GM21619 (cell line): ENCODE data around the gene SMARCC1.

ENCODE experiments used
- ATAC-seq: cut with Tn5 transposase; IDR thresholded peaks from one replicate; pipeline ENCODE4 v1.9.1; 2021; ENCODE audit not compliant: unreplicated experiment

The SMARCC1 gene

DNA sequence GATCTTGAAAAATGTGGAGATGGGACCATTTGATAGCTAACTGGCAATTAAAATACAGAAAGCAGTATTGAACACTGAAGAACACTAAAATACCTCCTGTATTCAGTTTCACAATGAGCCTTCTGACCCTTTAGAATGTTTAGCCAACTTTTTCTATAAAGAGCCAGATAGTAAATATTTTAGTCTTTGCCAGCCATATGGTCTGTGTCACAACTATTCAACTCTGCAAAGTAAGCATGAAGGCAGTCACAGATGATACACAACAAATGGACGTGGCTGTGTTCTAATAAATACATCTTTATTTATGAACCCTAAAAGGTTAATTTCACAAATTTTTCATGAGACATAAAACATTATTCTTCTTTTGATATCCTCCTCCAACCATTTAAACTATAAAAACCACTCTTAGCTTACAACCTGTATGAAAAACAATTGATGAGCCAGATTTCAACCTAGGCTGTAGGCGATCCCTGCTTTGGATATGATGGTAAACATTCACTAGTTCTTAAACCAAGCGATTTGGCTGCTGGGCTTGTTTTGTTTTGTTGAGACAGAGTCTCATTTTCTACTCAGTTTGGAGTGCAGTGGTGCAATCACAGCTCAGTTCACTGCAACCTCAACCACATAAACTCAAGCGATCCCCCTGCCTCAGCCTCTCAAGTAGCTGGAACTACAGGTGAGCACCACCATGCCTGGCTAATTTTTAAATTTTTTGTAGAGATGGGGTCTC lies 189.5 kb downstream of the SMARCC1 start:
- no peak for ATAC-seq

DNA sequence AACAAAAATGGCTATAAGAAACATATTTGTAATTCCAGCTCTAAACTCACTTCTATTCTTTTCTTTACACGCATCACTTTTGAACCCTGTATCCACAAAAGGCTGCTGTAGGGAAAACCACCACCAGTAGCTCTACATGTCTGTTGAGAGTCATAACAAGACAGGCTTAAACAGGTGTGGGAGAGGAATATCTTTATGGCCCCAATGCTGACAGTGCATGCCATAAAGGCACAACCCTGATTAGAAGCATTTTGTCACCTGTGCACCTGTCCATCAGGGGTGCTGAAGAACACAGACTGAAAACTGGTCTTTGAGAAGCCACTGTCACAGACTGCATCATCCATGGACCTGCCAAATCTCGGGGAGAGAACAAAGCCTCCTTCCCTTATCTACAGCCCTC lies 191.5 kb downstream of the SMARCC1 start:
- no peak for ATAC-seq

DNA sequence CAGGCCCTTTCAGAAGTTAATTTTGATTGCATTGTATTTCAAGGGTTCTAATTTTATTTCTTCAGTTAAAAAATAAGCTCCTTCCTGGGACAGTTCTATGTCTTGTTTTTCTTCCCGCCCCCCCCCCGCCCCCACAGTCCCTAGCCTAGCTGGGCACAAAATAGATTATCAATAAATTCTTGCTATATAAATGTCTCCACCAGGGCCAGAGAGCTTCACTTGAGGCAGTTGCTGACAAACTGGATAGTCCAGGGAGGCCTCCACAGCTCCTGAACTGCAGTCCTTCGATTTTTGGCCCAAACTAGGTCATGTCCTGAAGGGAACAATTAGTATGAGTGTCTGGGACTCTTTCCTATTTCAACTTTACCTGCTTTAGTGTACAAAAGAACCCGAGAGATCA lies 193.1 kb downstream of the SMARCC1 start:
- no peak for ATAC-seq

DNA sequence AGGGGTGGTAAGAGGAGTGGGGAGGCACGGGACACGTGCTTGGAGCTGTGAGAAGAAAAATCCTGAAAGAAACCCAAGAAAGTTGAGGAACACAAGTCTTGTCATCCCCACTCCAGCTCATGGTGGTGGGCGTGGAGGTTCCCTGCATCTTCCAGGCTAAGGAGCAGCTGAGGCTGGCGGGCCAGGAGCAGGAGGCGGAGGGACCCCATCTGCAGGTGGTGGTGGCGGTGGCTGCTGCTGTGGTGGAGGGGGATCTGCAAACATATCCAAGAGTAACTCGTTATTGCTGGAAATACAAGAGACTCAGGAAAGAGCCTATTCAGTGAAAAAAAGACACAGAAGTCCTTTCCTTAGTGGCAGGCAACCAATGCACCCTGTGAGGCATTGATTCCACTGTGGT lies 193.6 kb downstream of the SMARCC1 start:
- no peak for ATAC-seq

DNA sequence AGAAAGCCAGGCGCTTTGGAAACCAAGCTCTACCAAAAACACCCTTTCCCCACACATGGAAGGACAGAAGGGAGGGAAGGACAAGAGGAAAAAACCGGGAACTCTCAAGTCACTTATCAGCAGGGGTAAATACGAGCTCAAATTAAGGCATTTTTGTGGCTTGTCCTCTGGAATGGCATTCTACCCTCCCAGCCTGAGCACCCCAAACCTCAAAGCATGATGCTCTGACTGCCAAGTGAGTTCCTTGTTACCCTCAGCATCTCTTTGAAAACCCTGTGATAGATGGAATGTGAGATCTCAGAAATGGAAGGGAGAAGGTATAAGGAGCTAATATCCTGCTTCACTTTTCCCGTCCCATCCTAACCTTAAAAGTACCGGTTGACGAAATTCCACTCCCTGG lies 194.9 kb downstream of the SMARCC1 start:
- no peak for ATAC-seq

DNA sequence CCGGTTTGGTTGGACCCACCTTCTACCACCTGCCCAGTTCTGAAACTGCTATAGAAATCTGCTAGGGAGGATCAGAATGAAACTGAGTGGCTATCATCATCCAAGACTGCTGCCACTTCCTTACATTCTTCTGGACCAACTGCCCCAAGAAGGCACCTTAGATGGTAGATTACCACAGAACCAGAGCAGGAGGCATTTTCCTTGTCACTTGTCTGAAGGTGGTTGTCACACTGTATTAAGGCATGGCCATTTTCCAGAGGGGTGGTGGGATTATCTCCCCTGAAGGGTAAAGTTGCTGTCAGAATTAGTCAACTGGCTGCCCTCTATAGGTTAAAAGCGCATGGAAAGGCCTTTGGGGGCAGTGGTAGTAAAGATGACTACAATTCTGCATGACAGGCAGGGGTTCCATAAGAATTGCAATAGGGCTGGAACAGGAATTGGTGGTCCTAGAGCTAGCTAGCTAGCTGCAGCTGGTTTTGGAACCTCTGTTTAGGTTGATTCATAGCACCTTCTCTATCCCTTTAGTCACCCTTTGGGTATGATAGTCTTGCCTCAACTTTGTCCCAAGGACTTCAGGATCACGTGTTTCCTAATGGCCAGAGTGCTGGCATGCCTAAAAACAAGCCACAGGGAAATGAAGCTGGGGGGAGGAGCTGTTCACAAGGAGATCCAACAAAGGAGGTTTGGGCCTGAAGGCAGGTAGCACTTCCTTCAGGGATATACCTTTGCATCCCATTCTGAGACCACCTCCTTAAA lies 198.2 kb downstream of the SMARCC1 start:
- ATAC-seq = no peak

DNA sequence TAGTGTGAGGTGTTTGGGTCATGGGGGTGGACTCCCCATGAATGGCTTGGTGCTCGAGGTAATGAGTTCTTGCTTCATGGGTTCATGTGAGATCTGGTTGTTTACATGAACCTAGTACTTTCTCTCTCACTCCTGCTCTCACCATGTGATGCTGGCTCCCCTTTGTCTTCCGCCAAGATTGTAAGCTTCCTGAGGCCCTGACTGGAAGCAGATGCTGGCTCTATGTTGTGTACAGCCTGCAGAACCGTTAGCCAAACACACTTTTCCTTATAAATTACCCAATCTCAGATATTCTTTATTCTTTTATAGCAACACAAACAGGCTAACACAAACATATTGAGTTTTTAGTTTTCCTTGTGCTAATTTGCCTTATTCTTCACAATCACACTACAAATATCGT lies 199.9 kb downstream of the SMARCC1 start:
- no peak for ATAC-seq

DNA sequence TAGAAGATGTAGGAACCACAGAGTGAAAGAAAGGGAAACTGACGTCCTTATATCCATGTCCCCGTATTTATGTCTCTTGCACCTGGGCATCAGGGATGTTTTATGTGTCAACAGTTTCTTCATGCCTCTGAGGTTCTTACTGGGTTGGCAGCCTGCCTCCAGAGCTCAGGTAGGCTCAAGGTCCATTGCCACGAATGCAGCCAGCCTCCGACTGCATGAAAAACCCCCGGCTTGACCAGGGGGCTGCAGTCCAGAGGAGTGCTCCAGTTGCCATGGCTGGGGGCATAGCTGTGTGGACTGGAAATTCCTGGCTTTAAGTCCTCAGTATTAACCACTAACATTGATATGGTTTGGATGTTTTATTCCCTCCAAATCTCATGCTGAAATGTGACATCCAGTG lies 200.3 kb downstream of the SMARCC1 start:
- no peak for ATAC-seq

DNA sequence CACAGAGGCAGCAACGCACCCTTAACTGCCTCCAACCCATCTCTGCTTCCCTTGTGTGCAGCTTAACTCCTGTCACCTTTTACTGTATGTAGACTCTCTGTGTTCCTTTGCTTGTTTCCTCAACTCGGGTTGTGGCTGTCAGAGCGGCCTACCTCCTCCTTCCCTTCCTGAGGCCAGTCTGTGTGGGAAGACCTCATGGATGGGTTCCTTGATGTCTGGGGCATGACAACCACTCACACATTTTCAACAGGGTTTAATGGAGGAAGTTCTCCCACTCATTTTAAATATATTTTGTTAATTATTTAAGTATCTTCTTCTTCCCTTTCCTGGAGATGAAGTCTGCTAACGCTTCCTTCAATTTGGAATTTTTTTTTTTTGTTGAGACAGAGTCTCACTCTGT lies 201.2 kb downstream of the SMARCC1 start:
- no peak for ATAC-seq

DNA sequence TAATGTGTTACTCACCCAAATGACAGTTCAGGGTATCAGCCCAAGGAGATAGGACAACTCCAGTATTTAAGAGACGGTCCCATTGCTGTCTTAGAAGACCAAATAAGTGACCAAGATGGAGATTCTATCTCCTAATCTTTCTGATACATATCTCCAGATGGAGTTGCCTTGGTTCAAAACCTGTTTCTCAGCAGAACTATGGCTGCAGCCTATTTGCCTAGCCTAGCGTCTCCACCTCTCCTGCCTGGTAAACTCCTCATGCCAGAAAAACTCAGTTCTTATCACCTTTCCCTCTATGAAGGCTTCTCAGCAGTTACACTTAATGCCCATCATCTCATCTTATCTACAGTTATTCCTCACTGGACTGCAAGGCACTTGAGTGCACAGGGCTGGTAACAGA lies 201.8 kb downstream of the SMARCC1 start:
- ATAC-seq = no peak

DNA sequence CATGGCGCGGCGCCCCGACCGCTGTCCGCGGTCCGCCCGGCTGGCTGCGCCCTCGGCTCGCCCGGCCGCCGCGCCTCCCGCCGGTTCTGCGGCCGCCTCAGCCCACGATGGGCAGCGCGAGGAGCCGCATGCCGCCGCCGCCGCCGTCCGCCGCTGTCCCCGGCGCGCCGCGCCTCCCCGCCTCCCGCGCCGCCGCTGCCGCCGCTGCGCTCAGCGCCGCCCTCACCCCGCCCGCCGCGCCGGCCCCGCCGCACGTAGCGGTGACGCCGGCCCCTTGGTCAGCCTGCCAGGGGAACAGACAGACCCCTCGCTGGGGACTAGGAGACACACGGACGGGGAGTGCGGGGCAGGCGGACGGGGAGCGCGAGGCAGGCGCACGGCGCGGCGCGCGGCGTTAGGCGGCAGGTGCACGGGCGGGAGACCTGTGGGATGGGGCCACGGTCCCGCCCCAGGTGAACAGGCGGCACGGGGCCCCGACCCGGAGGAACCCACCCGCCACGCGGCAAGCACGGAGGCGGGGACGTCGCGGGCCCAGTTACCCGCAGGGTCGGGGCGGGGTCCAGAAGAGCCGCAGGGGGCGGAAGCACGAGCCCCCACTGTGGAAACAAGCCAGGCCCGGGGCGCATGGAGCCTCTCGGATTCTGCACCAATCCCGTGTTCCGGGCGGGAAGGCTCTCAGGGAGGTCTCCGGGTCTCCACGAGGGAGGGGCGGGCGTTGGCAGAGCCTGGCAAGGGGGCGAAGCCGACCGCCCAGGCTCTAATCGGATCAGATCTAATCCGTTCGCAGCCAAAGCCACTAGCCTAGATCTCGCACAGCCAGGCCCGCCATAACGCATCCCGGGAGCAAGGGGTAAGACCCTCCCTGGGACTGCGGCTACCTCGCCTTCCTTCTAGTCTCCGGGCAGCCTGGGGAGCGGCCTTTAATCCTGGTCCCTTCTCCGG lies 202.7 kb downstream of the SMARCC1 start, which contains the start of gene CSPG5:
Gene CSPG5, minus strand, starts transcription at position 175 of the 942 bp plus-strand sequence. Its CDS starts 172 bp downstream, at position 3.
- no peak for ATAC-seq

DNA sequence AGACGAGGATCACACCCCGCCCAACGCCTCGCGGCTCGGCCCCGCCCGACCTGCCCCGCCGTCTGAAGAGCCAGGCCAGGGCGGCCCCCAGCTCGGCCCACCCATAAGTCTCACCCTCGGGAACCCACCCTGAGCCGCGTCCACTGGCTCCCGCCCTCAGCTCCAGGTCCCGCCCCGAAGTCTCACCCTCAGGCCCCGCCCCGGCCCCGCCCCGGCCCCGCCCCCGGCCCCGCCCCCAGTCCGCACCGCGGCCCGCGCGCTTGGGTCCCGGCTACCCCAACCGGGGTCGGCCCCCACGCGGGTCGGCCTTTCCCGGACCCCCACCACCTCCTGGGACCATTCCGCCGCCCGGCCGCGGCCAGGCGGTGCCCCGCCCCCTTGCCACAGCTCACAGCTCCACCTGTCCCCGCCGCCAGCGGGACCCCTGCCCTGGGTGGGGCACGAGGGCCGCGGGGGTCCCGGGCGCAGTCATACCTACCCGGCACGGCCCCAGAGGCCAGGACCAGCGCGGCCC lies 203.5 kb downstream of the SMARCC1 start:
- no peak for ATAC-seq

DNA sequence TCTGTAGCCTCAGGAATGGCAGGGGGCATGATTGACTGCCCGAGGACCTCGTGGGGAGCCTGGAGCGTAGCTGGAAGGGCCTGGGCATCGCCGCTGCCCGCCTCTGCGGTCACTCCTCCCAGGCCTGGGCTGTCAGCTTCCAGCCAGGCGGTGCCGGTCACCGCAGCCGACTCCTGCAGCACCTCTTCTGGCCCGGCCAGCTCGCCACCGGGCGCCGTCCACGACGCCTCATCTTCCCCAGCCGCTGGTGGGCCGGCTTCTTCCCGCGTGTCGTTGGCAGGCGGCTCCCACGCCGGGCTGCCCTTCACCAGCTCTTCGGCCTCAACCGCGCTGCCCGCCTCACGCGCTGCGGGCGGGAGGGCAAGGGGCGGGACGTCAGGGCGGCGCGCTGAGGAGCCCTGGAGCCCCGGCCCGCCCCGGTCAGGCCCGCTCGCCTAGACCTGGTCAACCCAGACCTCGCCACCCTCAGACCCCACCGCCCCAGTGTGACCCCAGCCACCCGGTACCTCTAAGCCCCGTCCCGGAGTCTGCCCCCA lies 204.0 kb downstream of the SMARCC1 start:
- ATAC-seq = no peak

DNA sequence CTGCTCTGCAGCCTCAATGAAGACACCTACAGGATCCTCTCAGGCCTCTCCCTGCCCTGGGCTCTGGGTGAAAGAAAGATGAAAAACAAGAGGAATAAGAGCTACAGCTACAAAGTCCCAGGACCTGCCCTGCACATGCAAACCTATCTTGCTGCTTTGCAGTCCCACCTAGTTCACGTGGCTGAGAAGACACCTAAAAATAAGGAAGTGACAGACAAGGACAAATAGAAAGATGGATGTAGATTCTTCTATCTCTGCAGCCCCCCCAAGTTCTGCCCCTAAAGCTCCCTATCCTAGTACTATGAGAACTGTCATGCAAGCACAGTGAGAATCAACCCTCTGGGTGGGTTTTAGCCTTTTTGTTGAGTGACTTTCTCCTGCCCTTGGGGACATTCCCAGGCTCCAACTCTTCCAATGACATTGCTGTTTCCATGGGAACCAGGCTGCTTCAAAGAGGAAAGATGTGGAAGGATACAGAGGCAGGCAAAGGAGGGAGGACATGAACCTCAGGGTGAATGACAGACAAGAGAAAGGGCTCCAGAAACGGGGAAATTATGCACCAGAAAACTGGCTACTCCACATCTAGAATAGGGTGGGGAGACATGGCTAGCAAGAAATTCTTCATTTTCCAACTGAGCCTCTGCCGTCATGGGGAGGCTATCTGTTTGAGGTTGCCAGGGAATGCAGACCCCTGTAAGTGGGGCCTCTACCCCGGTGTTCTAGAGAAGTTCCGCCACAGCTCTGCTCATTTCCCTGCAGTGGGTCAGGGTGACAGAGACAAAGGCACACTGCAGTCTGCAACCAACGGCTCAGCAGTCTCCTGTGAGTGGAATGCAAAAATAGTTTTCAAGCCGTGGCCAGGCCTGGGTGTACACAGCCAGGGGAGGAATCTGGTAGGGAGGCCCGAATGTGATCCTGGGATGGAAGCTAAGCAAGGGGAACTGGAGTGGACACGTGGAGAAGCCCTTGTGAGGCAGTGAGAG lies 208.2 kb downstream of the SMARCC1 start:
- no peak for ATAC-seq

DNA sequence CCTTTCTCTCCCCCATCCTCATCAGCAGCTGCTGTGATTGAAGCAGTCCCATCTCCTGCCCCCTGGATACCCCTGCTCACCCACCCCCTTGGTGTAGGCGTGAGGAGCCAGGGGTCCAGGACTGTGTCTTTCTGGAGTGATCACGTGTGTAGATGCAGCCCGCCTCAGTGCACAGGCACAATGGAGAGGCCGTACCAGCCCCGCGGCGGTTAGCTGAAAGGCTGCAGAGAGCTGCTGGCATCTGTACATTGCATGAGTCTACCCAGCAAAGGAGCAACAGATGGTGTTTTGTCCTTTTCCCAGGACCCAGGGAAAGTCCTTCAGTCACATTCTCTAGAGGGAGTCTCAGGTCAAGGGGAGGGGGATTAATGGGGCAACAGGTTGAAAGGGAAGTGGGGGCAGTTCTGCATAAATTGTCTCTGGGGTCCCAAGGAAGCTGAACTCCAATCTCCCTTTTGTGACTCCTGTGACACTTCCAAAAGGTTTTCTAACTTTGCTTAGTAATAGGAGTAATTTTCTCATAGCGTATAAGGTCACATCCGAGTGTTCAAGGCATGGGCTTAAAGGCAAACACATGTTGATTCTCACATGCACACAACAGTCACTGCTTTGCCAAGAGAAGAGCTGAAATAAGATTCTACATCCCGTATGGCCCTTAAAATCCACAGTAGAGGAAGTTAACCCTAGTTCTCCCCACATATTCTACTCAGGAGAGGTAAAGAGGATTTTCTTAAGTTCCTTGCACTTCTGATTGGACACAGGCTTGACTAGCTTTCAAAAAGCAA lies 210.1 kb downstream of the SMARCC1 start:
- ATAC-seq = no peak

DNA sequence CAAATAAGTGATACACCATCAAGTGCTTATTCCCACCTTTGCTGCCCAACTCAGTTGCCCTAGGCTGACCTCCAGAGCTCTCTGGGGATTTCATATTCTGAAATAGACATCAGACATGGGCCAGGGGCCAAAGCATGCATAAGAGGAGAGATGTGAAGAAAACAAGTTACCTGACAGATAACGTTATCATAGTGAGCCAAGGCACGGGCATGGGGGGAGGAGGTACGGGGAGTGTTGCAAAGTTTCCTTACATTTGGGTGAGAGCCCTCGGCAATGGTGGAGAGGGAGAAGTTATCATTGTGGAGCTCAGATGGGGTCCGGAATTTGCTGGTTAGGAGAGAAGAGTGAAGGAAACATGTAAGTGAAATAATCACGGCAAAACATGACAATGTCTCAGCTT lies 212.8 kb downstream of the SMARCC1 start:
- ATAC-seq = no peak

DNA sequence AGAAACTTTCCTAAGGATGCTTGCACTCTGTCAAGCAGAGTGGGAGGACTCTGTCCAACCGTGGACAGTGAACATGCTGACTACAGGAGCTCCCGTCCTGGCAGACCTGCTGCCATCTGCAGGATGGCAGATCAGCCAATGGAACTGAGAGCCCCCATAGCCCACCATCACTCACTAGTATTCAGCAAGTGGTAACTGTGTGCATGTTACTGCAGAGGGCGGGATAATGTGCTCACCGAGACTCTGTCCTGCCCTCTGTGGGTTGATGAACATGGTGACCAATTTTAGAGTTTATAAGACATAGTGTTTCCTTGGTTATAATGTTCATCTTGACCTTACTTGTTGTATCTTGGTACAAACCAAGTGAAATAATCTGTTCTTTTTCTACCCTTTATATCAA lies 214.5 kb downstream of the SMARCC1 start:
- ATAC-seq = no peak

DNA sequence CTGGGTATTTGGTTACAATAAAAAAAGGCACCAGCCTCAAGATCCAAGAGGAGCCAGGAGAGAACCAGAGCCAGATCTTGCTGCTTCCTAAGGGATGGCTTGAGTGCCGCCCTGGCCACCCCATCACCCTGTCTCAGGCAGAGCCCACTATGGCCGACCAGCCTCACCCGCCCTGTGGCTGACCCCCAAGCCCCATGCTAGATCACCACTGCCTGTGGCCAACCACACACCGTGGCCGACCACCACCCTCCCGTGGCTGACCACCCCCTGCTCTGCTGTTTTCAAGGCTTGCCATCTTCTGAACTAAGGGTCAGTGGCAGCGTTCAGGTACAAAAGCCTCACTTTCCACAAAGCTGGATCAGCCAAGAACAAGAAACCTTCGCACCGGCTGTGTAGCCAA lies 215.0 kb downstream of the SMARCC1 start:
- no peak for ATAC-seq
